HCT116 (cell line): Measurements from ENCODE around the gene TPRG1L. TPM values are rescaled to one million over a fixed set of nuclear protein-coding genes. Genes with fewer than 3 reads are reported as not detected.

Source experiments
- ATAC-seq: fragments of 200-7000 bp; cut with Tn5 transposase; 2 replicates; pipeline ENCODE4 v1.9.1; 2020; ENCODE audit warnings: mild to moderate bottlenecking, moderate library complexity
- BruUV-seq: library from RNA; stranded (reverse); fragments of 400-500 nt; replicated peaks from 2 replicates; lab custom pipeline; 2021; lab: Mats Ljungman, UMichigan
- CTCF ChIA-PET: fragments of 300-600 bp; sonication (Branson Sonifier 250); formaldehyde crosslinking; loops from one replicate; lab custom pipeline; 2021; ENCODE audit warnings: antibody characterized with exemption; lab: Charles Lee
- POLR2A ChIA-PET: fragments of 300-600, 350-600 bp; sonication (Branson Sonifier 250); formaldehyde crosslinking; loops from one replicate; lab custom pipeline; 2021; ENCODE audit warnings: antibody characterized with exemption; lab: Charles Lee
- RAD21 ChIA-PET, 2 experiments: fragments of 300-600 bp; sonication (Branson Sonifier 250); formaldehyde crosslinking; loops; one replicate each; lab custom pipeline; 2023; ENCODE audit warnings: low total read pairs in 2 of 2; ENCODE audit not compliant: uncharacterized antibody in 2 of 2, unreplicated experiment in 2 of 2, low non-redundant PET in 1 of 2; lab: Charles Lee
- DNase-seq: peaks from one replicate; pipeline ENCODE4 v3.0.0-alpha.2; 2010; ENCODE audit warnings: low read depth, low spot score
- H2AFZ ChIP-seq: fragments of 200-600 bp; shearing (Covaris generic), sonication (generic); 2 replicates; pipeline ENCODE4 v1.6.1; 2017; ENCODE audit warnings: low read depth, mixed run types, mixed read lengths, antibody characterized with exemption, low read length; ENCODE audit not compliant: poor library complexity, severe bottlenecking
- H3K27ac ChIP-seq: 2 replicates; pipeline ENCODE4 v1.5.1; 2012; ENCODE audit warnings: low read depth, low read length
- H3K27me3 ChIP-seq: fragments of 200-600 bp; sonication (generic); 2 replicates; pipeline ENCODE4 v1.6.1; 2016; ENCODE audit warnings: mixed run types, low read length, mixed read lengths; ENCODE audit not compliant: insufficient read depth
- H3K36me3 ChIP-seq, 2 experiments: fragments of 200-500 bp in 1 of 2; fragments of 200-600 bp in 1 of 2; sonication (Bioruptor generic) in 1 of 2; sonication (generic) in 1 of 2; 2 replicates each; pipeline versions ENCODE4 v1.5.1 to v1.6.1; 2014 to 2016; ENCODE audit warnings: low read length in 2 of 2, inconsistent platforms in 1 of 2, mixed read lengths in 1 of 2, mixed run types in 1 of 2; ENCODE audit not compliant: insufficient read depth in 2 of 2, control insufficient read depth in 1 of 2
- H3K4me1 ChIP-seq, 2 experiments: fragments of 200-600 bp in 1 of 2; sonication (generic) in 1 of 2; 2 replicates each; pipeline versions ENCODE4 v1.5.1 to v1.6.1; 2012 to 2017; ENCODE audit warnings: low read length in 2 of 2, inconsistent platforms in 1 of 2, mild to moderate bottlenecking in 1 of 2, mixed read lengths in 1 of 2, mixed run types in 1 of 2, moderate library complexity in 1 of 2; ENCODE audit not compliant: insufficient read depth in 2 of 2, control insufficient read depth in 1 of 2
- H3K4me2 ChIP-seq: fragments of 200-600 bp; sonication (generic); 2 replicates; pipeline ENCODE4 v1.6.1; 2017; ENCODE audit warnings: mixed run types, low read length, mixed read lengths
- H3K4me3 ChIP-seq, 2 experiments: fragments of 200-600 bp in 1 of 2; sonication (generic) in 1 of 2; replicated peaks in 1 of 2; 2 replicates each; pipeline ENCODE4 v1.5.1; 2011 to 2016; ENCODE audit warnings: low read length in 2 of 2, control low read depth in 1 of 2, low read depth in 1 of 2, mild to moderate bottlenecking in 1 of 2, mixed read lengths in 1 of 2, mixed run types in 1 of 2
- H3K79me2 ChIP-seq: fragments of 200-600 bp; sonication (generic); 2 replicates; pipeline ENCODE4 v1.6.1; 2017; ENCODE audit warnings: mild to moderate bottlenecking, mixed run types, low read length, moderate library complexity, mixed read lengths; ENCODE audit not compliant: insufficient read depth
- H3K9ac ChIP-seq: fragments of 200-600 bp; sonication (generic); 2 replicates; pipeline ENCODE4 v1.6.1; 2016; ENCODE audit warnings: low read length, mixed read lengths
- H3K9me2 ChIP-seq: fragments of 200-600 bp; sonication (generic), shearing (Covaris generic); 2 replicates; pipeline ENCODE4 v1.6.1; 2017; ENCODE audit warnings: mixed run types, mild to moderate bottlenecking, moderate library complexity; ENCODE audit not compliant: insufficient read depth
- H3K9me3 ChIP-seq, 2 experiments: fragments of 200-500 bp in 1 of 2; fragments of 200-600 bp in 1 of 2; sonication (Bioruptor generic) in 1 of 2; sonication (generic) in 1 of 2; 2 replicates each; pipeline ENCODE4 v1.6.1; 2014 to 2017; ENCODE audit warnings: low read length in 2 of 2, mixed read lengths in 2 of 2, inconsistent platforms in 1 of 2, low read depth in 1 of 2, mild to moderate bottlenecking in 1 of 2, mixed run types in 1 of 2, moderate library complexity in 1 of 2; ENCODE audit not compliant: control insufficient read depth in 1 of 2, insufficient read depth in 1 of 2
- H4K20me1 ChIP-seq: fragments of 200-600 bp; sonication (generic), shearing (Covaris generic); 2 replicates; pipeline ENCODE4 v1.6.1; 2017; ENCODE audit warnings: mixed run types, mild to moderate bottlenecking, moderate library complexity; ENCODE audit not compliant: insufficient read depth
- CBX3 ChIP-seq: IDR thresholded peaks from 2 replicates; pipeline ENCODE4 v1.6.1; 2012; ENCODE audit warnings: low read depth
- CEBPB ChIP-seq: IDR thresholded peaks from 2 replicates; pipeline ENCODE4 v1.6.1; 2012; ENCODE audit warnings: low read depth
- ELF1 ChIP-seq: IDR thresholded peaks from 2 replicates; pipeline ENCODE4 v1.6.1; 2012; ENCODE audit warnings: low read depth, borderline replicate concordance
- EZH2 ChIP-seq: fragments of 200-600 bp; sonication (generic); IDR thresholded peaks from 2 replicates; pipeline ENCODE4 v1.6.1; 2017; ENCODE audit warnings: antibody characterized with exemption, mixed run types
- FOSL1 ChIP-seq: IDR thresholded peaks from 2 replicates; pipeline ENCODE4 v1.6.1; 2012; ENCODE audit warnings: low read depth
- JUND ChIP-seq: IDR thresholded peaks from 2 replicates; pipeline ENCODE4 v1.6.1; 2012
- RAD21 ChIP-seq: IDR thresholded peaks from 2 replicates; pipeline ENCODE4 v1.6.1; 2012; ENCODE audit warnings: low read depth, mild to moderate bottlenecking
- SIN3A ChIP-seq: IDR thresholded peaks from 2 replicates; pipeline ENCODE4 v1.6.1; 2012; ENCODE audit warnings: low read depth
- SRF ChIP-seq: IDR thresholded peaks from 2 replicates; pipeline ENCODE4 v1.6.1; 2012; ENCODE audit warnings: low read depth
- YY1 ChIP-seq: IDR thresholded peaks from 2 replicates; pipeline ENCODE4 v1.6.1; 2011; ENCODE audit warnings: low read length, low read depth, moderate library complexity, mild to moderate bottlenecking; ENCODE audit not compliant: insufficient replicate concordance; ENCODE audit errors: extremely low read depth
- ZFX ChIP-seq: fragments of 450-650 bp; IDR thresholded peaks from 2 replicates; pipeline ENCODE4 v1.6.1; 2017
- intact Hi-C: fragments of 100-400 bp; cut with micrococcal nuclease; formaldehyde crosslinking; loops from 2 replicates; pipeline ENCODE4 v1.10.0; 2022
- total RNA-seq: library from RNA; stranded (reverse); gene quantifications from one replicate; pipeline ENCODE4 v1.2.1, GENCODE V29; 2021; ENCODE audit not compliant: unreplicated experiment
- TF ChIP-seq, protein P1 (sequence below): IDR thresholded peaks from 2 replicates; pipeline ENCODE4 v1.6.1; 2011; ENCODE audit warnings: mild to moderate bottlenecking, low read length, moderate library complexity; ENCODE audit not compliant: insufficient replicate concordance; ENCODE audit errors: extremely low read depth

Gene TPRG1L
- total RNA-seq, 1 experiment from 2014 or later, result 25.6 TPM

DNA sequence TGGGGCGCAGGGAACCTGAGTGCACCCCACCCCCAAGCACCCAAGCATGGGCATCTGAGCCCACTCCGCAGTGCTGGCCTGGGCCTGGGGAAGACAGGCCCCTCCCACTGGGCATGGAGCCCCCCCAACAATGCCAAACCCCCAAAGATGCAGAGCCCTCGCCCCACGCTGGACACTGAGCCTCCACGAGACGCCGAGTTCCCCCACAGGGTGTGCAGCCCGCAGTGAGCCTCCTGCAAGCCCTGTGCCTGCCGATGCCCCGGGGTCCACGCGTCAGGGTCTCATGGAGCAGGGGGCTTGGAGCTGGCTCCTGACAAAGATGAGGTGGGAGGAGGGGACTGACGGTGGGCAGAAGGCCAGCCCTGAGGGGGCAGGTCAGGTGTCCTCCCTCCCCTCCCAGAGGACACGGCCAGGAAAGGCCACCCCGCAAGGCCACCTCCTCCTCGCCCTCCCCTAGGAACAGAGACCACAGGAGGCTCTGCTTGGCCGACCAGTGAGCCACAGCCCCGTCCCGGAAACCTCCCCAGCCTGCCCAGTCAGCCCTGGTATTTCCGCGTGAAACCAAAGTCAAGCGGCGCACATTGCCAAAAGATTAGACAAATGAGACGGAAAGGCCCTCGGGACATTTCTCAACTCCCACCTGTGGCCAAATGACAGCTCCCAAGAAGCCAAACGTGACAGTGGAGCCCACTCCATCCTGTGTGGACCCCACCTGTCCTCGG, 46.9 kb upstream of the TPRG1L start:
- Histone ChIP-seq H2AFZ (no peak overlapping the region), H3K4me3 (no peak overlapping the region), H3K9ac (no peak overlapping the region), H3K79me2 (no peaks in the 10 kb centered on the region), H3K27me3 (no peaks in the 10 kb centered on the region), H4K20me1 (no peaks in the 10 kb centered on the region), H3K4me1 (no peaks in the 10 kb centered on the region), H3K36me3 (no peaks in the 10 kb centered on the region), H3K27ac (no peak overlapping the region), H3K4me2 (no peak overlapping the region), H3K9me2 (no peaks in the 10 kb centered on the region), H3K9me3 (no peaks in the 10 kb centered on the region)
- CTCF ChIA-PET, result no interaction called here
- no TSS peak for BruUV-seq
- intact Hi-C loops, result no loop called here
- TF ChIP-seq FOSL1 (no peak), SRF (no peak), EZH2 (no peak), ZFX (no peak), SIN3A (no peak), JUND (no peak), CEBPB (no peak), ELF1 (no peak), CBX3 (no peak), RAD21 (no peak), YY1 (no peak)
- TF ChIP-seq, protein P1, sequence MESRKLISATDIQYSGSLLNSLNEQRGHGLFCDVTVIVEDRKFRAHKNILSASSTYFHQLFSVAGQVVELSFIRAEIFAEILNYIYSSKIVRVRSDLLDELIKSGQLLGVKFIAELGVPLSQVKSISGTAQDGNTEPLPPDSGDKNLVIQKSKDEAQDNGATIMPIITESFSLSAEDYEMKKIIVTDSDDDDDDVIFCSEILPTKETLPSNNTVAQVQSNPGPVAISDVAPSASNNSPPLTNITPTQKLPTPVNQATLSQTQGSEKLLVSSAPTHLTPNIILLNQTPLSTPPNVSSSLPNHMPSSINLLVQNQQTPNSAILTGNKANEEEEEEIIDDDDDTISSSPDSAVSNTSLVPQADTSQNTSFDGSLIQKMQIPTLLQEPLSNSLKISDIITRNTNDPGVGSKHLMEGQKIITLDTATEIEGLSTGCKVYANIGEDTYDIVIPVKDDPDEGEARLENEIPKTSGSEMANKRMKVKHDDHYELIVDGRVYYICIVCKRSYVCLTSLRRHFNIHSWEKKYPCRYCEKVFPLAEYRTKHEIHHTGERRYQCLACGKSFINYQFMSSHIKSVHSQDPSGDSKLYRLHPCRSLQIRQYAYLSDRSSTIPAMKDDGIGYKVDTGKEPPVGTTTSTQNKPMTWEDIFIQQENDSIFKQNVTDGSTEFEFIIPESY, result no peak
- ATAC-seq, result no peak
- POLR2A ChIA-PET, result no interaction called here
- no peak for DNase-seq
- RAD21 ChIA-PET, result no interaction called here
